ENCODE data around the gene NTN5. TPM values are rescaled to one million over a fixed set of nuclear protein-coding genes. Genes with fewer than 3 reads are reported as not detected.

The NTN5 gene
- total and polyA plus RNA-seq, 2 experiments from 2014 or later, result 0.52 to 0.94 TPM

GRCh38 chr19:48689449-48689848, 16.6 kb upstream of the NTN5 start (continued):
- TF ChIP-seq NANOG (IDR thresholded peaks at IDR 0.05; ENCODE audit: borderline replicate concordance) (no peak), STAT1 (IDR thresholded peaks at IDR 0.05; ENCODE audit: unreplicated experiment) (no peak), ZNF114 (CRISPR knock-in tag; IDR thresholded peaks at IDR 0.05) (no peak), CTCF (conservative IDR thresholded peaks at IDR 0.05; ENCODE audit: low read depth in 2 of 2) (no peak), POLR2AphosphoS5 (IDR thresholded peaks at IDR 0.05; ENCODE audit: low read depth) (no peak), JUNB (IDR thresholded peaks at IDR 0.05; ENCODE audit: unreplicated experiment) (no peak)

- Mint-ChIP-seq H3K36me3 (ENCODE audit: low read depth) (no peaks in the 10 kb centered on the region), H3K27ac (no peak overlapping the region)
- H4K20me1 ChIP-seq (replicated peaks; ENCODE audit: insufficient read depth), result no peaks in the 10 kb centered on the region
- TF ChIP-seq EZH2phosphoT487 (IDR thresholded peaks at IDR 0.05; ENCODE audit: unreplicated experiment) (no peak), POLR2AphosphoS5 (IDR thresholded peaks at IDR 0.05; ENCODE audit: low read depth) (no peak), ETS1 (IDR thresholded peaks at IDR 0.05) (no peak), REST (IDR thresholded peaks at IDR 0.05; ENCODE audit: unreplicated experiment) (no peak), ZNF331 (CRISPR knock-in tag; IDR thresholded peaks at IDR 0.05; ENCODE audit: low read depth) (no peak), CREB1 (CRISPR knock-in tag; IDR thresholded peaks at IDR 0.05; ENCODE audit: low read depth) (no peak), STAT1 (IDR thresholded peaks at IDR 0.05; ENCODE audit: unreplicated experiment) (no peak), CTCF (conservative IDR thresholded peaks at IDR 0.05; ENCODE audit: low read depth in 2 of 2) (no peak), NANOG (IDR thresholded peaks at IDR 0.05; ENCODE audit: borderline replicate concordance) (no peak), JUNB (IDR thresholded peaks at IDR 0.05; ENCODE audit: unreplicated experiment) (no peak)
Measured at GRCh38 chr19:48687776-48688175, 15.0 kb upstream of the NTN5 start.

More at GRCh38 chr19:48687776-48688175, 15.0 kb upstream of the NTN5 start:
- Mint-ChIP-seq H3K27me3 (ENCODE audit: insufficient read depth, low read depth, poor library complexity) (peaks cover 8% of the 10 kb centered on the region), H3K4me3 (no peak overlapping the region), H3K9me3 (no peaks in the 10 kb centered on the region; the same call in 2 of the 3 replicates), H3K4me1 (no peaks in the 10 kb centered on the region)
- Histone ChIP-seq H3K27me3 (ENCODE audit: insufficient read depth) (no peaks in the 10 kb centered on the region), H3K4me1 (ENCODE audit: insufficient read depth) (no peaks in the 10 kb centered on the region), H3K36me3 (ENCODE audit: insufficient read depth) (no peaks in the 10 kb centered on the region), H2AFZ (no peak overlapping the region), H3K27ac (ENCODE audit: low read depth) (no peak overlapping the region), H3F3A (replicated peaks; ENCODE audit: low read depth) (no peaks in the 10 kb centered on the region), H3K4me3 (no peak overlapping the region), H3K4me2 (no peak overlapping the region), H3K9me2 (ENCODE audit: insufficient read depth) (no peaks in the 10 kb centered on the region), H3K79me2 (replicated peaks; ENCODE audit: insufficient read depth) (no peaks in the 10 kb centered on the region)
- no peak for DNase-seq (ENCODE audit: low spot score)
- no peak for ATAC-seq
